RWPE1 (cell line): ENCODE measurements around the gene P2RX5.

Source experiments
- CTCF ChIA-PET: fragments of 350-600 bp; sonication (Branson Sonifier 250); formaldehyde crosslinking; extraction: SDS; loops from one replicate; lab custom pipeline; 2021; lab: Yijun Ruan, JAX
- POLR2A ChIA-PET: fragments of 400-600 bp; formaldehyde crosslinking; extraction: SDS; loops from one replicate; lab custom pipeline; 2020; ENCODE audit warnings: antibody characterized with exemption; ENCODE audit not compliant: low non-redundant PET; lab: Yijun Ruan, JAX
- DNase-seq: peaks from one replicate; pipeline ENCODE4 v3.0.0; 2012; ENCODE audit warnings: low spot score
- H3K27ac ChIP-seq: fragments of 450-650 bp; 2 replicates; pipeline ENCODE4 v1.5.1; 2017
- CTCF ChIP-seq: fragments of 450-650 bp; conservative IDR thresholded peaks from 2 replicates; pipeline ENCODE4 v1.5.1; 2017; ENCODE audit warnings: low read depth, mild to moderate bottlenecking

The P2RX5 gene

GRCh38 chr17:3699951-3700350, 4.0 kb upstream of the P2RX5 start:
- POLR2A ChIA-PET = no interaction called here

GRCh38 chr17:3698139-3698538, 2.2 kb upstream of the P2RX5 start:
- no peak for TF ChIP-seq CTCF
- POLR2A ChIA-PET = no interaction called here
- DNase-seq = no peak
- CTCF ChIA-PET = no interaction called here
- H3K27ac ChIP-seq = no peak overlapping the region

More at GRCh38 chr17:3699951-3700350, 4.0 kb upstream of the P2RX5 start:
- no peak overlapping the region for H3K27ac ChIP-seq
- CTCF ChIA-PET = no interaction called here
- TF ChIP-seq CTCF = no peak
- DNase-seq = no peak

DNA sequence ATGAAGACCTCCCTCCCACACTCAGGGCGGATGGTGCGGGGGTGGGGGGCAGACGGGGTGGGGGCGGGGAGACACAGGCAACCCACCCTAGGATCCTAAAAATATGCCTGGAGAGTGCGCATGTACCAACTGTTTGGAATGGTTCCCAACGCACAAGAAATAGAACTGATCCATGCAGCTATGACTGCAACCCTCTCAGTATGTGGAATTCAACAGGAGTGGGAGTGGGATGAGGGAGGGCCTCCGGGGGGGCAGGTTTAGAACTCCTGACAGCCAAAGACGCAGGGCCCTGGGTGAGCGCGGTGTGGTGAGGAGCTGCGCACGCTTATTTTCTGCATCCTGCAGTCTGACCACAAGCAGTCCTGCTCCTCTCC, 1.1 kb upstream of the P2RX5 start:
- ChIA-PET POLR2A (no interaction called here), CTCF (no interaction called here)
- no peak for DNase-seq
- no peak for TF ChIP-seq CTCF
- H3K27ac ChIP-seq = no peak overlapping the region

DNA sequence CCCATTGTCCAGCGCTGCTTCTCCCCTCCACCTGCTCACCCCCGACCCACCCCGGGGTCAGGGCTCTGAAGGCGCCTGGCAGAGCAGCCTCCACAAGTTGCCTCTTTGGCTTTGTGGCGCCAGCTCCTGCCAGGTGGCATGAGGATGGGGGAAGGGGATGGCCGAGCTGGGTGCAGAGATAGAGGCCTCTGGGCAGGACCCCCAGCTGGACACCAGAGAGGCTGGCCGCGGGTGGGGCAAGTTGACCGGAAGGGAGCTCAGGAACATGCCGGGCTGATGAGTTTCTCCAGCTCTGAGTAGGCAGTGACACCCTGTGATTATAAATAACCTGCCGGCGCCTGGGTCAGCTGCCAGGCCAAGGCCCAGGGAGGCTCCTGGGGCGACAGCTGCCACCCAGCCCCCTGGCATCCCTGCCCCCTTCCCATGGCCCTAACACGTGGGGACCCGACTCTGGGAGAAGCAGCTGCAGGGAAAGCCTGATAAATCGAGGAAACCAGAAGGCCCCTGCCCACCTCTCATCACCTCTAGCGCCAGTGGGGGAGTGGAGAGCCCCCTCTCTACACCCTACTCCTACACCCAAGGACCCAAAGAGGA, 729 bp downstream of the P2RX5 start:
- CTCF ChIA-PET = interaction anchor here (0.6 to 0.7 kb wide), 2 partner anchors 40 to 272 kb away, joined by 3 to 6 read pairs; no protein-coding TSS in a partner anchor
- DNase-seq = no peak
- H3K27ac ChIP-seq = no peak overlapping the region
- no peak for TF ChIP-seq CTCF
- POLR2A ChIA-PET = interaction anchor here (1.0 kb wide), 1 partner anchor 28 kb away, joined by 3 read pairs; no protein-coding TSS in a partner anchor

DNA sequence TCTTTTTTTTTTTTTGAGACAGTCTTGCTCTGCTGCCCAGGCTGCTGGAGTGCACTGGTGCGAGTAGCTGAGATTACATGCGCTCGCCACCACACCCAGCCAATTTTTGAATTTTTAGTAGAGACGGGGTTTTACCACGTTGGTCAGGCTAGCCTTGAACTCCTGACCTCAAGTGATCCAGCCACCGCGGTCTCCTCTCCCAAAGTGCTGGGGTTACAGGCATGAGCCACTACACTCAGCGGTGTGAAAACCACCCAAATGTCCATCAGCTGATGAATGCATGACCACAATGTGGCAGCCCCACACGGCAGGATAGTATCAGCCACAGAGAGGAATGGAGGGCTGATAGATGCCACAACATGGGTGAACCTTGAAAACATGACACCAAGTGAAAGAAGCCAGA, 2.1 kb downstream of the P2RX5 start:
- H3K27ac ChIP-seq = no peak overlapping the region
- ChIA-PET POLR2A (no interaction called here), CTCF (interaction anchor here (0.7 to 0.9 kb wide), 2 partner anchors 43 to 133 kb away, joined by 3 to 4 read pairs; no protein-coding TSS in a partner anchor)
- no peak for TF ChIP-seq CTCF
- no peak for DNase-seq

- no peak overlapping the region for H3K27ac ChIP-seq
- no peak for TF ChIP-seq CTCF
- DNase-seq = no peak
- POLR2A ChIA-PET = no interaction called here
- CTCF ChIA-PET = interaction anchor here (0.7 kb wide), 1 partner anchor 133 kb away, joined by 3 read pairs; no protein-coding TSS in a partner anchor
Measured at GRCh38 chr17:3693141-3693540, 2.8 kb downstream of the P2RX5 start.
